Superior temporal gyrus (tissue), 1 donor: Measurements from ENCODE around the gene ATP10B.
A peak's percentile ranks its signal among the peaks of the same experiment; 100 is the strongest.
"Not testable (repeated sequence)": the region's sequence is repeated elsewhere in the genome, so short reads cannot be mapped to it uniquely, and the experiment has no call there.

Source experiments
- DNase-seq: peaks from one replicate; pipeline ENCODE4 v3.0.0-alpha.2; 2016; ENCODE audit errors: extremely low spot score

The ATP10B gene

GRCh38 chr5:160750938-160751657 lies 100.9 kb downstream of the ATP10B start:
- peak; percentile 65 for DNase-seq

GRCh38 chr5:160749682-160750081 lies 102.3 kb downstream of the ATP10B start:
- DNase-seq, result no peak

GRCh38 chr5:160749026-160749425 lies 103.0 kb downstream of the ATP10B start:
- DNase-seq, result no peak

- DNase-seq, result peak; percentile 63
These were observed 104.0 kb downstream of the ATP10B start for GRCh38 chr5:160747987-160748386.

GRCh38 chr5:160747559-160747958 lies 104.5 kb downstream of the ATP10B start:
- DNase-seq, result no peak

- no peak for DNase-seq
These were observed 107.5 kb downstream of the ATP10B start for GRCh38 chr5:160744268-160745101.

GRCh38 chr5:160743027-160743426 lies 109.0 kb downstream of the ATP10B start:
- DNase-seq, result no peak

- no peak for DNase-seq
These were observed 109.6 kb downstream of the ATP10B start for GRCh38 chr5:160742446-160742845.

GRCh38 chr5:160727296-160727997 lies 124.6 kb downstream of the ATP10B start:
- DNase-seq, result no peak

GRCh38 chr5:160726721-160727120 lies 125.3 kb downstream of the ATP10B start:
- DNase-seq, result no peak

- DNase-seq, result no peak
These were observed 131.2 kb downstream of the ATP10B start for GRCh38 chr5:160720822-160721221.

- DNase-seq, result not testable (repeated sequence)
These were observed 136.5 kb downstream of the ATP10B start for GRCh38 chr5:160715508-160715907.

GRCh38 chr5:160703547-160704189 lies 148.3 kb downstream of the ATP10B start:
- no peak for DNase-seq

GRCh38 chr5:160702934-160703333 lies 149.1 kb downstream of the ATP10B start:
- DNase-seq, result no peak

GRCh38 chr5:160702311-160702803 lies 149.7 kb downstream of the ATP10B start:
- no peak for DNase-seq

- no peak for DNase-seq
These were observed 150.6 kb downstream of the ATP10B start for GRCh38 chr5:160701403-160701802.

- DNase-seq, result no peak
These were observed 152.7 kb downstream of the ATP10B start for GRCh38 chr5:160699301-160699700.

- DNase-seq, result peak; percentile 72
These were observed 154.7 kb downstream of the ATP10B start for GRCh38 chr5:160697281-160697680.

GRCh38 chr5:160694896-160695295 lies 157.1 kb downstream of the ATP10B start:
- no peak for DNase-seq

GRCh38 chr5:160693831-160694465 lies 158.1 kb downstream of the ATP10B start:
- no peak for DNase-seq

- no peak for DNase-seq
These were observed 159.7 kb downstream of the ATP10B start for GRCh38 chr5:160692271-160692670.
